Thyroid gland (tissue), 4 donors: ENCODE results near the gene RASGRF2. TPM values are rescaled to one million over a fixed set of nuclear protein-coding genes. Genes with fewer than 3 reads are reported as not detected.

Experiments
- DNase-seq, 2 donors: peaks; one replicate each; pipeline ENCODE4 v3.0.0-alpha.2; 2019
- H3K27ac ChIP-seq, 3 donors: fragments of 200-600 bp; sonication (generic); 1 replicate in 2 of 3; 2 replicates in 1 of 3; pipeline ENCODE4 v1.5.1; 2016 to 2019; ENCODE audit warnings: mild to moderate bottlenecking in 1 of 3, moderate library complexity in 1 of 3
- H3K27me3 ChIP-seq: fragments of 200-600 bp; sonication (generic); one replicate; pipeline ENCODE4 v1.5.1; 2019
- H3K36me3 ChIP-seq, 2 donors: fragments of 200-600 bp; sonication (generic); one replicate each; pipeline ENCODE4 v1.5.1; 2016 to 2019
- H3K4me1 ChIP-seq, 2 donors: fragments of 200-600 bp; sonication (generic); one replicate each; pipeline ENCODE4 v1.5.1; 2017 to 2019
- H3K4me3 ChIP-seq, 3 donors: fragments of 200-600 bp; sonication (generic); replicated peaks in 1 of 3; 1 replicate in 2 of 3; 2 replicates in 1 of 3; pipeline ENCODE4 v1.5.1; 2016; ENCODE audit warnings: mild to moderate bottlenecking in 1 of 3
- H3K9me3 ChIP-seq: fragments of 200-600 bp; sonication (generic); one replicate; pipeline ENCODE4 v1.5.1; 2017
- POLR2A ChIP-seq, 2 donors: fragments of 450-650 bp; IDR thresholded peaks; one replicate each; pipeline ENCODE4 v1.6.1; 2017; ENCODE audit warnings: antibody characterized with exemption in 2 of 2, mild to moderate bottlenecking in 2 of 2, moderate library complexity in 1 of 2
- WGBS, 2 donors: methylation state at CpG; one replicate each; pipeline ENCODE4 v1.1.5; 2017; 5-methylcytosine and 5-hydroxymethylcytosine counted together
- intact Hi-C: fragments of 100-400 bp; cut with DNase I; formaldehyde crosslinking; loops from one replicate; pipeline ENCODE4 v1.15.1; 2023
- total RNA-seq, 4 donors: library from RNA; depleted of rRNA; stranded (reverse); fragments of >200 nt; gene quantifications; one replicate each; pipeline ENCODE4 v1.2.3, GENCODE V29; 2016
- TF ChIP-seq, protein P1 (sequence below), 6 experiments: fragments of 200-600 bp in 3 of 6; fragments of 450-650 bp in 3 of 6; sonication (generic) in 3 of 6; IDR thresholded peaks; one replicate each; pipeline ENCODE4 v1.5.1; 2016 to 2019; ENCODE audit warnings: antibody characterized with exemption in 6 of 6, mild to moderate bottlenecking in 2 of 6, inconsistent platforms in 1 of 6, moderate library complexity in 1 of 6

RASGRF2 gene
- total RNA-seq, 4 donors from 2014 or later = 9.2 to 18.8 (median 14.8) TPM

DNA sequence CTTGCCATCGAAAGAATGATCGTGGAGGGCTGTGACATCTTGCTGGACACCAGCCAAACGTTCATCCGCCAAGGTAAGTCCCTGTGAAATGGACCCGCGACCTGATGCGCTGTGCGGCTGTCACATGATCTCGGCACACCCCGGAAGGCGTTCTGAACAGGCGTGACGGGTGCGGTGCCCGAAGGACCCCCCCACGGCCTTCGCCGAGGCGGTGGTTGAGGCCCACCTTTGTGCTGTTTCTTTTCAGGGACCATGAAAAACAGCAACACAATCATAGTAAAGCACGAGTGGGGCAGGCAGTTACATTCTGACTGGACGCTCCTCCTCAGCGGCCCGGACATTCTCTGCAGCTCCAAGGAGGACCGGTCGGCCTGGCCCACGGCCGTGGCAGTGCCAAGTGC is 126.7 kb downstream of the RASGRF2 start:
- H3K36me3 ChIP-seq = peaks cover 0 to 6% of the 10 kb centered on the region in 2 donors
- intact Hi-C loops = no loop called here
- no peak overlapping the region for H3K4me3 ChIP-seq
- 93 to 96% methylated on average over 26 to 27 of the region's 27 CpGs for WGBS, 2 donors
- no peak for DNase-seq
- H3K27ac ChIP-seq = no peak overlapping the region
- H3K9me3 ChIP-seq = no peaks in the 10 kb centered on the region
- TF ChIP-seq POLR2A (IDR thresholded peaks at IDR 0.05) = no peak
- TF ChIP-seq, protein P1, sequence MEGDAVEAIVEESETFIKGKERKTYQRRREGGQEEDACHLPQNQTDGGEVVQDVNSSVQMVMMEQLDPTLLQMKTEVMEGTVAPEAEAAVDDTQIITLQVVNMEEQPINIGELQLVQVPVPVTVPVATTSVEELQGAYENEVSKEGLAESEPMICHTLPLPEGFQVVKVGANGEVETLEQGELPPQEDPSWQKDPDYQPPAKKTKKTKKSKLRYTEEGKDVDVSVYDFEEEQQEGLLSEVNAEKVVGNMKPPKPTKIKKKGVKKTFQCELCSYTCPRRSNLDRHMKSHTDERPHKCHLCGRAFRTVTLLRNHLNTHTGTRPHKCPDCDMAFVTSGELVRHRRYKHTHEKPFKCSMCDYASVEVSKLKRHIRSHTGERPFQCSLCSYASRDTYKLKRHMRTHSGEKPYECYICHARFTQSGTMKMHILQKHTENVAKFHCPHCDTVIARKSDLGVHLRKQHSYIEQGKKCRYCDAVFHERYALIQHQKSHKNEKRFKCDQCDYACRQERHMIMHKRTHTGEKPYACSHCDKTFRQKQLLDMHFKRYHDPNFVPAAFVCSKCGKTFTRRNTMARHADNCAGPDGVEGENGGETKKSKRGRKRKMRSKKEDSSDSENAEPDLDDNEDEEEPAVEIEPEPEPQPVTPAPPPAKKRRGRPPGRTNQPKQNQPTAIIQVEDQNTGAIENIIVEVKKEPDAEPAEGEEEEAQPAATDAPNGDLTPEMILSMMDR (IDR thresholded peaks at IDR 0.05) = no peak
- H3K27me3 ChIP-seq = no peaks in the 10 kb centered on the region
- H3K4me1 ChIP-seq = no peaks in the 10 kb centered on the region

- no peaks in the 10 kb centered on the region for H3K9me3 ChIP-seq
- intact Hi-C loops = no loop called here
Observed at GRCh38 chr5:81091199-81091598, 131.0 kb downstream of the RASGRF2 start.

GRCh38 chr5:81093536-81094196 is 133.5 kb downstream of the RASGRF2 start:
- no peaks in the 10 kb centered on the region for H3K9me3 ChIP-seq
- no peak for DNase-seq
- no peak overlapping the region for H3K27ac ChIP-seq
- WGBS, 2 donors = 67 to 91% methylated on average over 2 of the region's 2 CpGs
- no peak for TF ChIP-seq POLR2A (IDR thresholded peaks at IDR 0.05)
- TF ChIP-seq, protein P1 (IDR thresholded peaks at IDR 0.05) = no peak
- H3K27me3 ChIP-seq = no peaks in the 10 kb centered on the region
- no peaks in the 10 kb centered on the region for H3K4me1 ChIP-seq
- no peaks in the 10 kb centered on the region for H3K36me3 ChIP-seq
- intact Hi-C loops = no loop called here
- no peak overlapping the region for H3K4me3 ChIP-seq

More at GRCh38 chr5:81091199-81091598, 131.0 kb downstream of the RASGRF2 start:
- H3K4me1 ChIP-seq = no peaks in the 10 kb centered on the region
- no peak overlapping the region for H3K27ac ChIP-seq
- no peak for TF ChIP-seq POLR2A (IDR thresholded peaks at IDR 0.05)
- TF ChIP-seq, protein P1 (IDR thresholded peaks at IDR 0.05) = no peak
- no peaks in the 10 kb centered on the region for H3K27me3 ChIP-seq
- DNase-seq = no peak
- peaks cover 0 to 6% of the 10 kb centered on the region in 2 donors for H3K36me3 ChIP-seq
- no peak overlapping the region for H3K4me3 ChIP-seq
- 84 to 86% methylated on average over 3 of the region's 3 CpGs for WGBS, 2 donors

DNA sequence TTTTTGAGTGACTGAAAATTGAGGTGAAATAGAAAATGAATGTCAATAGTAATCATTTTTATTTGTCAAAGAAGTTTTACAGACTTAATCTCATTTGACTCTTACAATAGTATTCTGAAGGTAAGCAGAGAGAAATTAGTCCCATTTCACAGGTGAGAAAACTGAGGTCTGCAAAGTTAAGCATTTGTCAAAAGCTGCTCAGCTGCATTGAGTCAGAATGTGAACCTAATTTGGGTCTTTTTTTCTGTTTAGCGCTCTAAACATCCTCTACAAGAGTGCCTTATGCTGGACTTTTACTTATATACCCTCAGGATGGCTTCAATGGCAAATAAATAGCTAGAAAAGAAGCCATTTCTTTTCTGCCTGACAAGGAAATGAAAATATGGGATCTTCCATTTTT is 135.7 kb downstream of the RASGRF2 start:
- DNase-seq = no peak
- 94 to 98% methylated on average over 1 of the region's 1 CpG for WGBS, 2 donors
- no peak overlapping the region for H3K4me3 ChIP-seq
- no peaks in the 10 kb centered on the region for H3K27me3 ChIP-seq
- TF ChIP-seq, protein P1 (IDR thresholded peaks at IDR 0.05) = no peak
- TF ChIP-seq POLR2A (IDR thresholded peaks at IDR 0.05) = no peak
- no peaks in the 10 kb centered on the region for H3K4me1 ChIP-seq
- H3K27ac ChIP-seq = no peak overlapping the region
- intact Hi-C loops = no loop called here
- no peaks in the 10 kb centered on the region for H3K9me3 ChIP-seq
- H3K36me3 ChIP-seq = no peaks in the 10 kb centered on the region

DNA sequence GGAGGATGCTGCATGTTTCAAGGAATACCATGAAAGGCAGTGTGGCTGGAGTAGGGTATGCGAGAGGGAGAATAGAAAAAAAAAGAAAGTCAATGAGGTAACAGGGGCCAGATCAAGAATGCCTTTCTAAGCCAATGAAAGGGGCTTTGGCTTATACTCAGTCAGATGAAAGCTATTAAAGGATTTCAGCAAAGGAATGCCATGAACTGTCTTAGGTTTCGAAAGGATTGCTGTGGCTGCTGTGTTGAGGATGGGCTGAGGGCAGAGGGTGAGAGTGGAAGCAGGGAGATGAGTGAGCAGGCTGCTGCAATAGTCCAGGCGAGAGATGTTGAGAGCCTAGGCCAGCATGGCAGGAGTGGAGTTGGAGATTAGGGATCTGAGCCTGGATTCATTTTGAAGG is 137.6 kb downstream of the RASGRF2 start:
- Histone ChIP-seq H3K27me3 (no peaks in the 10 kb centered on the region), H3K4me3 (no peak overlapping the region), H3K4me1 (no peaks in the 10 kb centered on the region), H3K9me3 (no peaks in the 10 kb centered on the region), H3K36me3 (no peaks in the 10 kb centered on the region), H3K27ac (no peak overlapping the region)
- intact Hi-C loops = no loop called here
- no peak for DNase-seq
- WGBS, 2 donors = 91 to 97% methylated on average over 3 of the region's 3 CpGs
- TF ChIP-seq POLR2A (IDR thresholded peaks at IDR 0.05) = no peak
- TF ChIP-seq, protein P1 (IDR thresholded peaks at IDR 0.05) = no peak
